Parathyroid adenoma (tissue), 2 donors: ENCODE results near the gene CLASP1.
"Not testable (repeated sequence)": the region's sequence is repeated elsewhere in the genome, so short reads cannot be mapped to it uniquely, and the experiment has no call there.

Experiments used
- H2AFZ ChIP-seq: fragments of 300-600 bp; sonication (generic); one replicate; pipeline ENCODE4 v1.7.0; 2017; ENCODE audit warnings: antibody characterized with exemption, mild to moderate bottlenecking
- H3K27ac ChIP-seq: fragments of 300-600 bp; sonication (generic); one replicate; pipeline ENCODE4 v1.7.0; 2017
- H3K27me3 ChIP-seq: fragments of 300-600 bp; sonication (generic); one replicate; pipeline ENCODE4 v1.7.0; 2017; ENCODE audit warnings: low read length; ENCODE audit not compliant: control insufficient read depth, insufficient read depth
- H3K36me3 ChIP-seq: fragments of 300-600 bp; sonication (generic); one replicate; pipeline ENCODE4 v1.7.0; 2017; ENCODE audit warnings: low read length; ENCODE audit not compliant: control insufficient read depth, insufficient read depth
- H3K4me1 ChIP-seq: fragments of 300-600 bp; sonication (generic); one replicate; pipeline ENCODE4 v1.7.0; 2017; ENCODE audit warnings: control low read depth
- H3K4me2 ChIP-seq: fragments of 300-600 bp; sonication (generic); one replicate; pipeline ENCODE4 v1.7.0; 2017; ENCODE audit warnings: low read length
- H3K4me3 ChIP-seq: fragments of 300-600 bp; sonication (generic); one replicate; pipeline ENCODE4 v1.7.0; 2017; ENCODE audit warnings: low read depth, low read length
- H3K79me2 ChIP-seq: fragments of 300-600 bp; sonication (generic); one replicate; pipeline ENCODE4 v1.7.0; 2017; ENCODE audit warnings: control low read depth
- H3K9ac ChIP-seq: fragments of 300-600 bp; sonication (generic); one replicate; pipeline ENCODE4 v1.7.0; 2017; ENCODE audit warnings: mild to moderate bottlenecking
- H3K9me3 ChIP-seq: fragments of 300-600 bp; sonication (generic); one replicate; pipeline ENCODE4 v1.7.0; 2017; ENCODE audit warnings: low read length; ENCODE audit not compliant: control insufficient read depth
- TF ChIP-seq, protein P1 (sequence below): fragments of 300-600 bp; sonication (generic); IDR thresholded peaks from one replicate; pipeline ENCODE4 v1.7.0; 2017; ENCODE audit warnings: antibody characterized with exemption, mild to moderate bottlenecking
- donor health status: primary hyperparathyroidism.

The CLASP1 gene

GRCh38 chr2:121664086-121664485 is 14.8 kb upstream of the CLASP1 start:
- Histone ChIP-seq H3K79me2 (no peaks in the 10 kb centered on the region), H3K27ac (no peak overlapping the region), H3K4me1 (no peaks in the 10 kb centered on the region), H3K9me3 (no peaks in the 10 kb centered on the region), H3K27me3 (no peaks in the 10 kb centered on the region), H2AFZ (no peak overlapping the region), H3K4me2 (no peak overlapping the region), H3K9ac (no peak overlapping the region), H3K4me3 (no peak overlapping the region), H3K36me3 (no peaks in the 10 kb centered on the region)
- TF ChIP-seq, protein P1, sequence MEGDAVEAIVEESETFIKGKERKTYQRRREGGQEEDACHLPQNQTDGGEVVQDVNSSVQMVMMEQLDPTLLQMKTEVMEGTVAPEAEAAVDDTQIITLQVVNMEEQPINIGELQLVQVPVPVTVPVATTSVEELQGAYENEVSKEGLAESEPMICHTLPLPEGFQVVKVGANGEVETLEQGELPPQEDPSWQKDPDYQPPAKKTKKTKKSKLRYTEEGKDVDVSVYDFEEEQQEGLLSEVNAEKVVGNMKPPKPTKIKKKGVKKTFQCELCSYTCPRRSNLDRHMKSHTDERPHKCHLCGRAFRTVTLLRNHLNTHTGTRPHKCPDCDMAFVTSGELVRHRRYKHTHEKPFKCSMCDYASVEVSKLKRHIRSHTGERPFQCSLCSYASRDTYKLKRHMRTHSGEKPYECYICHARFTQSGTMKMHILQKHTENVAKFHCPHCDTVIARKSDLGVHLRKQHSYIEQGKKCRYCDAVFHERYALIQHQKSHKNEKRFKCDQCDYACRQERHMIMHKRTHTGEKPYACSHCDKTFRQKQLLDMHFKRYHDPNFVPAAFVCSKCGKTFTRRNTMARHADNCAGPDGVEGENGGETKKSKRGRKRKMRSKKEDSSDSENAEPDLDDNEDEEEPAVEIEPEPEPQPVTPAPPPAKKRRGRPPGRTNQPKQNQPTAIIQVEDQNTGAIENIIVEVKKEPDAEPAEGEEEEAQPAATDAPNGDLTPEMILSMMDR = no peak

DNA sequence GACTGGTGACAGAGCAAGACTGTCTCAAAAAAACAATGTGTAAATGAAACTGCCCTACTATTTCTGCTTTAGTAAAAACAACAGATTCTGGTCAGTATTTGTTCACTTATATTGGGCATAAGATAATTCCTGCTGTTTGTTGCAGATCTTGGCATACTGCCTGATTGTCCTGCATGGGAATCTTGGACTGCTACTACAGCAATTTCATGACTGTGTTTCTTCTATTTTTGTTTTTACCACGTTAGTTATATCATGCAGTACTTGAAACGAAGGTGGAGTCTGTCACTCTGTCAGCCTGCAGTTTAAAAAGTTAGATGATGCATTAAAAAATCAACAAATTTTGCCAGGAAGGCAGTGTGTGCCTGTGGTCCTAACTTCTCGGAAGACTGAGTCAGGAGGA is 14.2 kb upstream of the CLASP1 start:
- Histone ChIP-seq H3K27ac (no peak overlapping the region), H3K36me3 (no peaks in the 10 kb centered on the region), H3K4me1 (no peaks in the 10 kb centered on the region), H3K4me2 (no peak overlapping the region), H3K9me3 (no peaks in the 10 kb centered on the region), H2AFZ (no peak overlapping the region), H3K9ac (no peak overlapping the region), H3K79me2 (no peaks in the 10 kb centered on the region), H3K4me3 (no peak overlapping the region), H3K27me3 (no peaks in the 10 kb centered on the region)
- TF ChIP-seq, protein P1 = no peak

DNA sequence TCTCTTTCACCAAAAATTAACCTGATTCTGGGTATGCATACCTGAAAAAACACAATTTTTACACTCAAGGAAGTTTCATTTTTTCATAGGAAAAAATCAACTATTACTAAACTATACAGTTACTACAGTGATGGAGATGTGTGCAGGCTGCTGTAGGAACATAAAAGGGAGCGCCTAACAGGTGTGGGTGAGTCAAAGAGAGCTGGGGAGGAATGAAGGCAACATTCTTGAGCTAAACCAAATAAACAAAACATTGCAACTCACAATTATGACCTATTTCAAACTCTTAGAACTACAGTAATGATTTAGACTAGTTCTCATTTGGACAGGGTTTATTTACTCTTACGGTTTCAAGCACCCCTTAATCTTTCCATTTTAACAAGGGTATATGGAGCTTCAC is 13.4 kb upstream of the CLASP1 start:
- H3K79me2 ChIP-seq = no peaks in the 10 kb centered on the region
- TF ChIP-seq, protein P1 = no peak
- no peaks in the 10 kb centered on the region for H3K27me3 ChIP-seq
- H3K4me3 ChIP-seq = no peak overlapping the region
- no peak overlapping the region for H3K27ac ChIP-seq
- no peak overlapping the region for H2AFZ ChIP-seq
- no peaks in the 10 kb centered on the region for H3K4me1 ChIP-seq
- H3K36me3 ChIP-seq = no peaks in the 10 kb centered on the region
- no peaks in the 10 kb centered on the region for H3K9me3 ChIP-seq
- H3K9ac ChIP-seq = no peak overlapping the region
- no peak overlapping the region for H3K4me2 ChIP-seq

GRCh38 chr2:121659933-121660332 is 10.7 kb upstream of the CLASP1 start:
- H3K79me2 ChIP-seq = no peaks in the 10 kb centered on the region
- TF ChIP-seq, protein P1 = no peak
- no peak overlapping the region for H2AFZ ChIP-seq
- H3K4me3 ChIP-seq = no peak overlapping the region
- H3K27me3 ChIP-seq = no peaks in the 10 kb centered on the region
- H3K4me2 ChIP-seq = no peak overlapping the region
- no peaks in the 10 kb centered on the region for H3K36me3 ChIP-seq
- H3K27ac ChIP-seq = no peak overlapping the region
- no peaks in the 10 kb centered on the region for H3K4me1 ChIP-seq
- H3K9me3 ChIP-seq = no peaks in the 10 kb centered on the region
- no peak overlapping the region for H3K9ac ChIP-seq

DNA sequence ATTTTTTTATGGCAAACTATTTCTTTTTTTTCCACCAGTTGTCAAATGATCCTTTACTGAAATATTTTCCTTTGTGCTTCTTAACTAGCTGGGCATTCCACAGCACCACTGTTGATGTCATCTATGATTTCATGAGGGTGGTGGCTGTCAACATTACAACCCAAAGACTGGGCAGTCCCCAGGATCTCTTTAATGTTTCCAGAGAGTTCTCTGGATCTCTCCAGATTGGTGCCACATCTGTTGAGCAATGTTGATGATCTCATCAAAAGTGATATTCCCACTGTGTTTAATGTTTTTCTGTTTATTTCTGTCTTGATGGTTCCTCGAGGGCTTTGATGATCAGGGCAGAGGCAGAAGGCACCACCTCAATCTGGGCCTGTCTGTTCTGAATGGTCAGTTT is 9.1 kb upstream of the CLASP1 start:
- H3K9ac ChIP-seq, H3K4me3 ChIP-seq, H3K27me3 ChIP-seq, H3K4me1 ChIP-seq, H2AFZ ChIP-seq, H3K36me3 ChIP-seq, H3K9me3 ChIP-seq, H3K4me2 ChIP-seq, H3K27ac ChIP-seq, H3K79me2 ChIP-seq: not testable (repeated sequence)
